Measurements from ENCODE around the gene PRSS8. TPM values are rescaled to one million over a fixed set of nuclear protein-coding genes. Genes with fewer than 3 reads are reported as not detected.

The PRSS8 gene
- total RNA-seq, 1 experiment from 2014 or later: 42.6 TPM

- no peaks in the 10 kb centered on the region for H3K27me3 ChIP-seq (ENCODE audit: insufficient read depth, low read length)
- ChIA-PET RAD21 (ENCODE audit: low non-redundant PET in 1 of 2, low total read pairs in 2 of 2, uncharacterized antibody in 2 of 2, unreplicated experiment in 2 of 2) (interaction anchor here (0.6 to 1.4 kb wide), 5 partner anchors 17 to 341 kb away, joined by 3 to 10 read pairs (median 4); partner anchors contain the start of genes ARMC5 (in 1 of the 2), PRSS8 (in 1 of the 2), ZNF646 (in 1 of the 2) and ZNF668 (in 1 of the 2)), CTCF (interaction anchor here (0.9 to 2.9 kb wide), 8 partner anchors 15 to 342 kb away, joined by 3 to 30 read pairs (median 5); partner anchors contain the start of genes HSD3B7 and VKORC1), POLR2A (interaction anchor here (0.8 to 3.5 kb wide), 16 partner anchors 8 to 595 kb away, joined by 3 to 84 read pairs (median 6); partner anchors contain the start of genes ARMC5, FUS, PRSS8 and VKORC1)
- ATAC-seq (no peak), DNase-seq (ENCODE audit: low read depth, low spot score) (no peak)
- H4K20me1 ChIP-seq (ENCODE audit: insufficient read depth): peaks cover 4% of the 10 kb centered on the region; the same call in 1 of the 2 replicates
- peaks cover 7 to 29% of the 10 kb centered on the region in 2 experiments; a peak in 3 of 4 replicates for H3K4me1 ChIP-seq (ENCODE audit: control insufficient read depth in 1 of 2, insufficient read depth in 2 of 2, low read length in 2 of 2)
- peaks cover 41% of the 10 kb centered on the region for H3K79me2 ChIP-seq (ENCODE audit: insufficient read depth, low read length)
- H3K9me2 ChIP-seq (ENCODE audit: insufficient read depth): no peaks in the 10 kb centered on the region
- peak overlapping the region; percentile 34 for H3K27ac ChIP-seq (ENCODE audit: low read depth, low read length)
- H3K4me2 ChIP-seq (ENCODE audit: low read length): peak overlapping the region; percentile 85
- no peak overlapping the region for H2AFZ ChIP-seq (ENCODE audit: low read depth, low read length, poor library complexity, severe bottlenecking)
- intact Hi-C loops (cut with micrococcal nuclease): no loop called here
- H3K36me3 ChIP-seq (ENCODE audit: control insufficient read depth in 1 of 2, insufficient read depth in 2 of 2, low read length in 2 of 2): peaks cover 11 to 14% of the 10 kb centered on the region in 2 experiments; a peak in 3 of 4 replicates
- H3K9ac ChIP-seq (ENCODE audit: low read length): peak overlapping the region; percentile 71
- H3K4me3 ChIP-seq (replicated peaks in 1 of 2; ENCODE audit: low read depth in 1 of 2, low read length in 2 of 2): peak overlapping the region; percentile 70 to 82
- no peaks in the 10 kb centered on the region for H3K9me3 ChIP-seq (ENCODE audit: control insufficient read depth in 1 of 2, insufficient read depth in 1 of 2, low read depth in 1 of 2, low read length in 2 of 2)
- BruUV-seq (replicated peaks): TSS peak; percentile 46
- TF ChIP-seq, protein P1, sequence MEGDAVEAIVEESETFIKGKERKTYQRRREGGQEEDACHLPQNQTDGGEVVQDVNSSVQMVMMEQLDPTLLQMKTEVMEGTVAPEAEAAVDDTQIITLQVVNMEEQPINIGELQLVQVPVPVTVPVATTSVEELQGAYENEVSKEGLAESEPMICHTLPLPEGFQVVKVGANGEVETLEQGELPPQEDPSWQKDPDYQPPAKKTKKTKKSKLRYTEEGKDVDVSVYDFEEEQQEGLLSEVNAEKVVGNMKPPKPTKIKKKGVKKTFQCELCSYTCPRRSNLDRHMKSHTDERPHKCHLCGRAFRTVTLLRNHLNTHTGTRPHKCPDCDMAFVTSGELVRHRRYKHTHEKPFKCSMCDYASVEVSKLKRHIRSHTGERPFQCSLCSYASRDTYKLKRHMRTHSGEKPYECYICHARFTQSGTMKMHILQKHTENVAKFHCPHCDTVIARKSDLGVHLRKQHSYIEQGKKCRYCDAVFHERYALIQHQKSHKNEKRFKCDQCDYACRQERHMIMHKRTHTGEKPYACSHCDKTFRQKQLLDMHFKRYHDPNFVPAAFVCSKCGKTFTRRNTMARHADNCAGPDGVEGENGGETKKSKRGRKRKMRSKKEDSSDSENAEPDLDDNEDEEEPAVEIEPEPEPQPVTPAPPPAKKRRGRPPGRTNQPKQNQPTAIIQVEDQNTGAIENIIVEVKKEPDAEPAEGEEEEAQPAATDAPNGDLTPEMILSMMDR (IDR thresholded peaks at IDR 0.05 in 2 of 3, conservative IDR thresholded peaks at IDR 0.05 in 1 of 3; ENCODE audit: borderline replicate concordance in 1 of 3, insufficient read depth in 1 of 3, low read depth in 2 of 3, low read length in 2 of 3): no peak
- TF ChIP-seq ZNF274 (IDR thresholded peaks at IDR 0.05; ENCODE audit: low read depth, low read length) (no peak), FOSL1 (IDR thresholded peaks at IDR 0.05; ENCODE audit: low read depth) (no peak), CBX3 (IDR thresholded peaks at IDR 0.05; ENCODE audit: low read depth) (no peak), RAD21 (IDR thresholded peaks at IDR 0.05; ENCODE audit: low read depth) (no peak), MAX (IDR thresholded peaks at IDR 0.05) (no peak), TCF7L2 (IDR thresholded peaks at IDR 0.05; ENCODE audit: borderline replicate concordance, extremely low read depth, insufficient read depth, insufficient read length) (no peak)
Measured at GRCh38 chr16:31118223-31119155, 17.0 kb downstream of the PRSS8 start.

All from HCT116 (cell line).